Measurements from ENCODE around the gene GSTO2.

DNA sequence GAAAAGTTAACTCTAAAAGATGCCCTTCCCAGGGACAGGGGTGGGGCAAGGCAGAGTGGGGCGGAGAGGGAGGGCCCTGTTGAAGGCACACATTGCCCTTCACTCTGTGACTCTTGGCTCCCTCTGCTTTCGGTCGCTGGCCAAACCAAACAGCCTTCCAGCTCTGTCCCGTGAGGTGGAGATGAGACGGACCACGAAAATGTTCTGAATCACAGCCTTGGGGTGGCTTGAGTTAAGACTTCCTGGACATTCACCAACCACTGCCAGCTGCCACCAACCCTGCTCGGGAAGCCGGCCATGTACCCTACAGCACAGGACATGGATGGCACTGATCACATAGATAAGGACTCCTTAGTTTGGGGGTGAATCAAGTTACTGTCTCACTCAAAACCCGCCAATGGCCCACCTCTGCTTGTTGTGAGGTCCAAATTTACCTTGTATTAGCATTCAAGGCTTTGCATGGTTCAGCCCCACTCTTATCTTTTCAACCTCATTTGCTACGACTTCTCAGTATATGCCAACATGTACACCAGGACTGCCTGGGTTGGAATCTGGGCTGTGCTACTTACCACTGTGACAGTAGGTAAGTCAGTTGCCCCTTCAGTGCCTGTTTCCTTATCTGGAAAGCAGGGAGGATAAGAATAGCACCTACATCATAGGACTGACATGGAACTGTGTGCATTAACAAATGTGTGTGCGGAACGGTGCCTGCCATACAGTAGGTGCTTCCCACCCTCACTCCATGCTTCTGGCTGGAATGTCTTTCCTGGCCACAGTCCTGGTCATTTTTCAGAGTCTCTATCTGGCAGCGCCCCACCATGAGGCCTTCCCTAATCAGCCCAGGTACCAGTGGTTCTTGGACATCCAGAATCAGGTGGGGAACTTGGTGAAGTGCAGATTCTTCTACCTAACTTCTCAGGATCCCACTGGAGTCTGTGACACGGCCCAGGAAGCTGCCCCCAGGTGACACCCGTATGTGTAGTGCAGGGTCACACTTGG is 41.3 kb downstream of the GSTO2 start:
- TF ChIP-seq, protein P1, sequence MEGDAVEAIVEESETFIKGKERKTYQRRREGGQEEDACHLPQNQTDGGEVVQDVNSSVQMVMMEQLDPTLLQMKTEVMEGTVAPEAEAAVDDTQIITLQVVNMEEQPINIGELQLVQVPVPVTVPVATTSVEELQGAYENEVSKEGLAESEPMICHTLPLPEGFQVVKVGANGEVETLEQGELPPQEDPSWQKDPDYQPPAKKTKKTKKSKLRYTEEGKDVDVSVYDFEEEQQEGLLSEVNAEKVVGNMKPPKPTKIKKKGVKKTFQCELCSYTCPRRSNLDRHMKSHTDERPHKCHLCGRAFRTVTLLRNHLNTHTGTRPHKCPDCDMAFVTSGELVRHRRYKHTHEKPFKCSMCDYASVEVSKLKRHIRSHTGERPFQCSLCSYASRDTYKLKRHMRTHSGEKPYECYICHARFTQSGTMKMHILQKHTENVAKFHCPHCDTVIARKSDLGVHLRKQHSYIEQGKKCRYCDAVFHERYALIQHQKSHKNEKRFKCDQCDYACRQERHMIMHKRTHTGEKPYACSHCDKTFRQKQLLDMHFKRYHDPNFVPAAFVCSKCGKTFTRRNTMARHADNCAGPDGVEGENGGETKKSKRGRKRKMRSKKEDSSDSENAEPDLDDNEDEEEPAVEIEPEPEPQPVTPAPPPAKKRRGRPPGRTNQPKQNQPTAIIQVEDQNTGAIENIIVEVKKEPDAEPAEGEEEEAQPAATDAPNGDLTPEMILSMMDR (conservative IDR thresholded peaks at IDR 0.05) = no peak
- no peak for TF ChIP-seq ZFX (IDR thresholded peaks at IDR 0.05)
